ENCODE data around the gene HNRNPA2B1.

The HNRNPA2B1 gene

DNA sequence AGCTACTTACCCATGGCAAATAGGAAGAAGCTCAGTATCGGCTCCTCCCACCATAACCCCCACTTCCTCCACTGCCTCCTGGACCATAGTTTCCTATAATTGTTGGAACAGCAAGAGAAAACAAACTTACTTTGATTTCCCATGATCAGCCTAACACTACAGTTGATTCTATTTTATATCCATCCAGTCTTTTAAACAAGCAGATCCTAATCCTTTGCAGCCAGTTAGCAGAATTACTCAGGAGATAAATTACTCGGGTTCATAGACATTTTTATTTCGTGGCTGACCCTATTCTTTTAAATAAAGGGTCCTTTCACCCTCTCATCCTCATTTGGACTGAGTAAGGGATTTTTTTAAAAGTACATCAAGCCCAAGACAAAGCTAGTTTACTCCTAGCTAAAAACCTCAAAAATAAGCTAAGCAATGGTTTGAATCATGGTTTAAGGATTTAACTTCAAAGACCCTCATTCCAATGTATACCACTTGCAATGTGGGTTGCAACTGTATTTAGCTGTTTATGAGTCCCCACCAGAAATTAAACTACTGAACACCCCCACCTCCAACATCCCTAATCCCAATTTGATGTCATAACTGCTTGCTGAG is 8.0 kb downstream of the HNRNPA2B1 start:
- H3K36me3 Mint-ChIP-seq (ENCODE audit: low read depth): peaks cover 94% of the 10 kb centered on the region
- H3K9me3 Mint-ChIP-seq: no peaks in the 10 kb centered on the region
- peaks cover 76% of the 10 kb centered on the region for H3K4me1 Mint-ChIP-seq (ENCODE audit: low read depth)
- no peak for DNase-seq (ENCODE audit: low spot score)
- H3K4me3 Mint-ChIP-seq: peak overlapping the region; percentile 82
- no peaks in the 10 kb centered on the region for H3K27me3 Mint-ChIP-seq (ENCODE audit: low read depth)
- peak overlapping the region; percentile 86 for H3K27ac Mint-ChIP-seq

DNA sequence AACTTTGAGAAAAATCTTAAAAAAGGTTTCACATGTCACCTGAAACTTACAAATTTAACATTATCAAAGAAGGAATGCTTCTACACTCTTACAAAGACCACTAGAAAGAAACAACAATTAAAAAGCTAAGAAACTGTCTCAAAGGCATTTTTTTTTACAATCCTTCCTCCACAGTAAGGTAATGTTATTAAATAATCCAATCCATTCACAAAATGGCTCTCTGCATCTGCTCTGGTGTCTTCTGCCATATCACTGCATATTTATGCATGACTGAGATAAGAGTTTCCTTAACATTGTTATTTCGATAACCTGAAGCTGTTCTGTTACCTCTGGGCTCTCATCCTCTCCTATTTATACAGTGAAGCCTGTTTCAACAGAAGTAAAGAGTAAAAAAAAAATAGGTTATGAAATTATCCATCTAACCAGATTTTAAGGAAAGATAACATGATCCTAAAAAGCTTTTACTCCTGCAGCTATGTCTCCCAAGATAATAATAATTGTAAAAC is 8.5 kb downstream of the HNRNPA2B1 start:
- no peak for DNase-seq (ENCODE audit: low spot score)
- Mint-ChIP-seq H3K27me3 (ENCODE audit: low read depth) (no peaks in the 10 kb centered on the region), H3K4me1 (ENCODE audit: low read depth) (peaks cover 77% of the 10 kb centered on the region), H3K9me3 (no peaks in the 10 kb centered on the region), H3K4me3 (peak overlapping the region; percentile 82), H3K27ac (peak overlapping the region; percentile 49), H3K36me3 (ENCODE audit: low read depth) (peaks cover 94% of the 10 kb centered on the region)

DNA sequence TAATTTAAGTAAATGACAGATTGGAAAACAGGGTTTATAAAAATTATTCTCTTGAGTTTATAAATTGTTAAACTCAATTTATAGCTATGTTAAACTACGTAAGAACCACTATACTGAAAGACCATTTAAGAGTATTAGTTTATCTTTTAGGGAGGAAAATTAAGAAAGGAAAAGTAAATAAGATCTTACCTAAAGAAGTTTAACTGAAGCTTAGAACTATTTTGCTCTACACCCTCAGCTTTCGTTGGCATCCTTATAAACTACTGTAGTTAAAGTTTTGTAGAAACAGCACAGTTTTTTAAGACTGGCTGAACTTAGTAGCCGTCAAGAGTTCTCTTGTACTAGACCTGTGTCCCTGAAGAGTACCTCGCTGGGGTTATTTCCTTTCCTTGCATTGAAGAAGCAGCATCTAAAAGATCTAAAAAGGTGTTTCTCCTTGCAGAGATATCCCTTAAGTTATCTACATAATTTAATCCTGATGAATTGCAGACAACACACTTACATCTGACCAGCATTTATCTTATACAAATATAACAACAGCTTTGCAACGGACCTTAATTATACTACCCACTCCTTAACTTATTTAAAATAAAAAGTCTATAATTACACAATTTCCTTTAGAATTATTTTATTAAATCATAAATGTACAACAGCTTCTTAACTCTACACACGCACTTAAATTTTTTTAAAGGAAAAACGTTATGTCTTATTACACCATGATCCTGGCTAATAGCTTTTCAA is 9.1 kb downstream of the HNRNPA2B1 start:
- no peaks in the 10 kb centered on the region for H3K27me3 Mint-ChIP-seq (ENCODE audit: low read depth)
- H3K27ac Mint-ChIP-seq: no peak overlapping the region
- DNase-seq (ENCODE audit: low spot score): no peak
- peak overlapping the region; percentile 32 for H3K4me3 Mint-ChIP-seq
- peaks cover 93% of the 10 kb centered on the region for H3K36me3 Mint-ChIP-seq (ENCODE audit: low read depth)
- peaks cover 76% of the 10 kb centered on the region for H3K4me1 Mint-ChIP-seq (ENCODE audit: low read depth)
- H3K9me3 Mint-ChIP-seq: no peaks in the 10 kb centered on the region

DNA sequence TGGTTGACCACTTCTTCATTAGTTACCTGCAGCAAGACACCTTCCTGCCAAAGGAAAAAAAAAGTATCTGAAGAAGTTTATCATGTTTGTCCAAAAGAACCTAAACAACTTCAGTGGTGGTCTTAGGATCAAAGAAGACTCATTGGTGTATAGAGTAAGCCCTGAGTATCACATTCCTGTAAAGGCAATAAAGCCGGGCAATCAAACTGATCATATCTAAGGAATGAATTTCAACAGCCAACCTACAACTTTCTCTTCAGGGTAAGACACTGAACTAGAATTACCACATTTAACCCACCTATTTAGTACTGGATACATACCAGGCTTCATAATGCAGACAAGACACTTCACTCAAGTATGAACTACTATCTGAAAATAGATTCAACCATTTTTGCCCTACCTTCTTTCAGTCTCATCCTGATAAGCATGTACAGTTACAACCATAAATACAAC is 10.1 kb downstream of the HNRNPA2B1 start:
- DNase-seq (ENCODE audit: low spot score): no peak
- Mint-ChIP-seq H3K27ac (peak overlapping the region; percentile 24), H3K4me3 (no peak overlapping the region), H3K27me3 (ENCODE audit: low read depth) (no peaks in the 10 kb centered on the region), H3K4me1 (ENCODE audit: low read depth) (peaks cover 77% of the 10 kb centered on the region), H3K36me3 (ENCODE audit: low read depth) (peaks cover 90% of the 10 kb centered on the region), H3K9me3 (no peaks in the 10 kb centered on the region)

DNA sequence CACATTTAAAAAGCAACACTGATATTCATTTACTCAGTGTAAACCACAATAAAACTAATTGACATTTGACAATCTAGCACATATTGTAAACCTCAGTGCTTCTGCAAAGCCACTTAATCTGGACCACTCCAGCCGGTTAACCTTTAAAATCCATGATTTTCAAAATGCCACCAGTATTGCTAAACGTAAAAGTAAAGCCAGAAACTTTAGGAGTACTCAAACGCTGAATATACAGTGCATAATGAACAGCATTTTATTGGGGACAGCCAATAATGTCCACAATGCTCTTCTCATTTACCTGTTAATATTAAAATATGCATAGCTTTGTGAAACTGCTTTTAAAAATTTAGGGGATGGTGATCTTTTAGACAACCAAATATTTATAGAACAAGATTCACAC is 10.8 kb downstream of the HNRNPA2B1 start:
- Mint-ChIP-seq H3K27me3 (ENCODE audit: low read depth) (no peaks in the 10 kb centered on the region), H3K27ac (no peak overlapping the region), H3K36me3 (ENCODE audit: low read depth) (peaks cover 91% of the 10 kb centered on the region), H3K9me3 (no peaks in the 10 kb centered on the region), H3K4me1 (ENCODE audit: low read depth) (peaks cover 79% of the 10 kb centered on the region), H3K4me3 (no peak overlapping the region)
- DNase-seq (ENCODE audit: low spot score): no peak

DNA sequence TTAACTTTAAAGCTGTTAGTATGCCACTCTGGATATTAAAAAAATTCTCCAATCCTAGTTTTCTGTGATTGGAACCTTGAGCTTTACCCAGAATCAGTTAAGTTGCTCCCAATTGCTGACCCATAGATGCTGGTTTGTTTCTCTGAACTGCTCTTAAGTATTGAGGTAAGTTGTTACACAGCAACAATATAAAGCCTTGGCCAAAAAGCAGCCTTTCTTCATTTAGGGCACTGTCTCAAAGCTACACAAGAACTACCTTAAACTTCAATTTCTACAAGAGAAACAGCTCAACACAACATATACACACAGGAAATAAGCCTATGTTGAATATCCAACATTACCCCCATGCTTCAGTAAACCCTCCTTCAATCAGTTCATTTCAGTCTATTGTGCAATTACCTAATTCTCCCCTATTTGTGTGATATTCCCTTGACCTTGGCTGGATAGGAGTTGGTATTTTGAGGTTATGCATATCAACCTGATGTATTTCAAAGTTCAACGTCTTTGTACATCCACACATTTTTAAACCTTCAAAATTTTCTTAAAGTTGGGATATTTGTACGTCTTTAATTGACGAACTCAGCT is 11.5 kb downstream of the HNRNPA2B1 start:
- no peak for DNase-seq (ENCODE audit: low spot score)
- no peaks in the 10 kb centered on the region for H3K27me3 Mint-ChIP-seq (ENCODE audit: low read depth)
- peak overlapping the region; percentile 76 for H3K27ac Mint-ChIP-seq
- no peaks in the 10 kb centered on the region for H3K9me3 Mint-ChIP-seq
- peaks cover 78% of the 10 kb centered on the region for H3K4me1 Mint-ChIP-seq (ENCODE audit: low read depth)
- peak overlapping the region; percentile 5 for H3K4me3 Mint-ChIP-seq
- peaks cover 91% of the 10 kb centered on the region for H3K36me3 Mint-ChIP-seq (ENCODE audit: low read depth)

DNA sequence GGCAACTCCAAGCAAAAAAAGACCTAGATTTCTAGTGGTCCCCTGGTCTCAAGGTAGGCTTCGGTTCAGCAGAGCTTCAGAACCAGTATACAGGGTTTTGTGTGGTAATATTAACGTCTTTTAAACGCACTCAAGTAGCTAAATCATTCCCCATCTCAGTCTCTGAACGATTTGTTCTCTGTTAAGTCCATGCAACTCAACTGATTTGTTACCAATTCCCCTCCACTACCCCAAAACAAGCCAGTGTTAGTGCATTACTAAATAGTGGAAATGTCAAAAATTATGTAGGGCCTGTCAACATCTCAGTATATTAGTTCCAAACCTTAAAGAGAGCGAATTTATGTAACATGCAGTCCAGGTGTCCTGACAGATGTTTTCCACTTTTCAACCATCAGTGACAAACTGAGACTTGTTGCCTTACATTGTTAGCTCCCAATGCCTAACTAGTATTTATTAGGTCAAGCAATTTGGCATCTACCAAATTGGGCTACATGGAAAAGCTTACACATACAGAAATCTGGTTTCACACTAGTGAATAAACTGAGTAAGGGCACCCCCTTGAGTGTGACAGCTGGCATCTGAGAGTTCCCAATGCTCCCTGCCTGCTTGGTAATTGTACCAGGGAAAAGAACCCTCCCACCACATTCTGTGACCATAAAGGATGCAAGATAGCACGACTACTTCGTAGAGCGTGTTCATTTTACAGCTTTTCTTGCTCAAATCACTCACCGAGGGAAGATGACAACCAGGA is 12.2 kb downstream of the HNRNPA2B1 start:
- Mint-ChIP-seq H3K9me3 (no peaks in the 10 kb centered on the region), H3K27me3 (ENCODE audit: low read depth) (no peaks in the 10 kb centered on the region), H3K4me1 (ENCODE audit: low read depth) (peaks cover 76% of the 10 kb centered on the region), H3K36me3 (ENCODE audit: low read depth) (peaks cover 91% of the 10 kb centered on the region), H3K4me3 (no peak overlapping the region), H3K27ac (peak overlapping the region; percentile 58)
- no peak for DNase-seq (ENCODE audit: low spot score)

DNA sequence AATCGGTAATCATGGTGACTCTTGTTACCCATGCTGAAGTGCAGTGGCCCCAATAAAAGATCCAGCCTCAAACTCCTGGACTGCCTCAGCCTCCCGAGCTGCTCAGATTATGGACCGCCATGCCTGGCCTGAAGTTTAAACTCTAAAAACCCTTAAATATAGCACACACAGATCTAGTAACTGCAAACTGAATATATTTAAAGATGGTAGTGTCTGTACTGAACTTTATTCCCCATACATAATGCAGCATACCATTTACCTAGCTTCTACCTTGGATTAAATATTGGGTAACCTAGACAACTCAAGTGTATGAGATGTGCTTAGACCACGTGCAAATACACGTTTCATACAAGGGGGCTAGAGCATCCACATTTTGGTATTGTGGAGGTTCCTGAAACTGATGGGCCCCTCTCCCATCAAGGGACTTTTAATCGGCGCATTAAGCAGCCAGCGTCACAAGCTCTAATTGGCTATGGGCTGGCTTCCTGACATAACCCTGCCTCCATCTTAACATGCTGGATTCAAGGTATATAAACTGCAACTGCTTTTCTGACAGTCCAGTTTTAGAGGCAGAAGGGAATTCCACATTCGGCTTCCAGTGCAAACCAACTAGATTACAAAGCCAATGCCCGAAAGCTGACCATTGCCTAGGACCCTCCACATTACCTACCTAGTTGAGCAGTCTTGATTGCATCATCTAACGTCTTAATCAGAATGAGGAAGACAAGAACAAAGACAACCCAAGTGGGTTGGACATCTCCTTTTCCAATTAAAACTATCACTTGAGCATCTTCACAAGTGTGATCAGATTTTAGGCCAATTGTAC is 13.0 kb downstream of the HNRNPA2B1 start:
- Mint-ChIP-seq H3K9me3 (no peaks in the 10 kb centered on the region), H3K4me3 (no peak overlapping the region), H3K27ac (peak overlapping the region; percentile 73), H3K36me3 (ENCODE audit: low read depth) (peaks cover 87% of the 10 kb centered on the region), H3K27me3 (ENCODE audit: low read depth) (no peaks in the 10 kb centered on the region), H3K4me1 (ENCODE audit: low read depth) (peaks cover 69% of the 10 kb centered on the region)
- no peak for DNase-seq (ENCODE audit: low spot score)

DNA sequence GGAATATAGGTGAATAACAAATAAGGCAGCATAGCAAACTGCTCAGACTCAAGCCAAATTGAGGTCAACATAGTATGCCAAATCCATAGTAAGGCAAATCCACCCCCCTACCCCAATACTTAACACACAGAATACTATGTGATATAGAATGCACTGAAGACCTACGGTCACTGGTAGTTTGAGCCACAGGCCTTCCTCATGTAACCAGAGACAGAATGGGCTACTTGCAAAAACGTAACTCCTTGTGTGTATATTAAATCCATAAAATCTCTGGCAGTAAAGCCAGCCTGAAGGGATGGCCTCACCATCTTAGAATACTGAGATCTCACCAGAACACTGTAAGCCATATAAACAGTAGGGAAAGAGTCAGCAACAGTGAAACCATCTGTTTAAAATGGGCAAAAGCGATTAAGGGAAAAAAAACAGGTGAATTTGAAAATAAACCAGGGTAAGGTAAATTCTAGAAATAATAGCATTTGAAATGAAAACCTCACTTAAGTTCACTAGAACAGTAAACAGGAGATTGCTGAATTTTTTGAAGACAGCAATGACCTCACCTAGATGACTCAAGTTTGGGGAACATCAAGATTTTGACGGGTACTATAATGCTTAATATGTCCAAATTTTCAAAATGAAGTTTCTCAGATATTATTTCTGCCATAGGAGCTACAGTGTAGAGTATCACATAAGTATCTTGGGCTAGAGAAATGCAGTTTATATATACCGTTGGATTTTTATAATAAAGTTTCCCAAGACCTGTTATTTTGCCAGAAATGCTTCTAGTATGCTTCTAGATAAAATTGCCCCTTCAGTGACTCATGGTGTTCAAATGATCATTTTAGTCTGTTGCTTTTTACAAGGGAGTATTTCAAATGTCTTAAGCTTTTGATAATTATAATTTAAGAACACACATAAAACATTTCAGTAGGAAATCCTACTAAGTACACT is 13.9 kb downstream of the HNRNPA2B1 start:
- peak overlapping the region; percentile 73 for H3K27ac Mint-ChIP-seq
- no peaks in the 10 kb centered on the region for H3K27me3 Mint-ChIP-seq (ENCODE audit: low read depth)
- peaks cover 79% of the 10 kb centered on the region for H3K36me3 Mint-ChIP-seq (ENCODE audit: low read depth)
- H3K4me3 Mint-ChIP-seq: no peak overlapping the region
- no peaks in the 10 kb centered on the region for H3K9me3 Mint-ChIP-seq
- no peak for DNase-seq (ENCODE audit: low spot score)
- H3K4me1 Mint-ChIP-seq (ENCODE audit: low read depth): peaks cover 64% of the 10 kb centered on the region

DNA sequence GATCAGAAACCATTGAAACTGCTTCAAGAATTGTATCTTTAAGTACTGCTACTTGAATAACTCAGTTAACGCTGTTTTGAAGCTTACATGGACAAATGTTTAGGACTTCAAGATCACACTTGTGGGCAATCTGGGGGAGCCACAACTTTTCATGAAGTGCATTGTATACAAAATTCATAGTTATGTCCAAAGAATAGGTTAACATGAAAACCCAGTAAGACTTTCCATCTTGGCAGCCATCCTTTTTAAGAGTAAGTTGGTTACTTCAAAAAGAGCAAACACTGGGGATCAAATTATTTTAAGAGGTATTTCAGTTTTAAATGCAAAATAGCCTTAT is 14.7 kb downstream of the HNRNPA2B1 start:
- Mint-ChIP-seq H3K27me3 (ENCODE audit: low read depth) (no peaks in the 10 kb centered on the region), H3K4me1 (ENCODE audit: low read depth) (peaks cover 59% of the 10 kb centered on the region), H3K36me3 (ENCODE audit: low read depth) (peaks cover 75% of the 10 kb centered on the region), H3K9me3 (no peaks in the 10 kb centered on the region), H3K4me3 (peak overlapping the region; percentile 50), H3K27ac (peak overlapping the region; percentile 87)
- no peak for DNase-seq (ENCODE audit: low spot score)

DNA sequence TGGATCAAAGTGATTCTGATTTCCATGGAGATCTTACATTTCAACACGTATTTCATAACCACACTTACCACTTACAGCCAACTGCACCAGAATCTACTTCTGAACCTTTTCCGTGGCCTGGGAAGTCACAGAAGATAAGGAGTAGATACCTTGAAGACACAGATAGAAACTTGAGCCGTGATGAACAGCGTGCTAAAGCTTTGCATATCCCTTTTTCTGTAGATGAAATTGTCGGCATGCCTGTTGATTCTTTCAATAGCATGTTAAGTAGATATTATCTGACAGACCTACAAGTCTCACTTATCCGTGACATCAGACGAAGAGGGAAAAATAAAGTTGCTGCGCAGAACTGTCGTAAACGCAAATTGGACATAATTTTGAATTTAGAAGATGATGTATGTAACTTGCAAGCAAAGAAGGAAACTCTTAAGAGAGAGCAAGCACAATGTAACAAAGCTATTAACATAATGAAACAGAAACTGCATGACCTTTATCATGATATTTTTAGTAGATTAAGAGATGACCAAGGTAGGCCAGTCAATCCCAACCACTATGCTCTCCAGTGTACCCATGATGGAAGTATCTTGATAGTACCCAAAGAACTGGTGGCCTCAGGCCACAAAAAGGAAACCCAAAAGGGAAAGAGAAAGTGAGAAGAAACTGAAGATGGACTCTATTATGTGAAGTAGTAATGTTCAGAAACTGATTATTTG is 15.3 kb downstream of the HNRNPA2B1 start:
- DNase-seq (ENCODE audit: low spot score): no peak
- Mint-ChIP-seq H3K9me3 (no peaks in the 10 kb centered on the region), H3K27ac (peak overlapping the region; percentile 87), H3K4me3 (peak overlapping the region; percentile 50), H3K27me3 (ENCODE audit: low read depth) (no peaks in the 10 kb centered on the region), H3K4me1 (ENCODE audit: low read depth) (peaks cover 53% of the 10 kb centered on the region), H3K36me3 (ENCODE audit: low read depth) (peaks cover 75% of the 10 kb centered on the region)

All from T-helper 2 cell treated with Interferon-gamma antibody and Interleukin-4, amounts not matched to agents 5 μg/mL and 100 μg/mL, for 36 hours (primary cell).